IMR-90 (cell line): ENCODE data around the gene CYP11A1. TPM values are rescaled to one million over a fixed set of nuclear protein-coding genes. Genes with fewer than 3 reads are reported as not detected.

Experiments
- ATAC-seq: fragments of 200-7000 bp; cut with Tn5 transposase; 2 replicates; pipeline ENCODE4 v1.9.1; 2020; ENCODE audit warnings: low read depth, mild to moderate bottlenecking, moderate library complexity
- BruUV-seq: library from RNA; stranded (reverse); fragments of 400-500 nt; replicated peaks from 2 replicates; lab custom pipeline; 2021; lab: Mats Ljungman, UMichigan
- CTCF ChIA-PET: fragments of 300-600 bp; formaldehyde crosslinking; extraction: SDS; loops from one replicate; lab custom pipeline; 2021; ENCODE audit warnings: antibody characterized with exemption; lab: Yijun Ruan, JAX
- POLR2A ChIA-PET: fragments of 300-600 bp; sonication (Branson Sonifier 250); formaldehyde crosslinking; loops from one replicate; lab custom pipeline; 2022; ENCODE audit warnings: antibody characterized with exemption; ENCODE audit not compliant: unreplicated experiment; lab: Charles Lee
- DNase-seq: peaks from one replicate; pipeline ENCODE4 v3.0.0; 2013
- H2AFZ ChIP-seq: replicated peaks from 2 replicates; pipeline ENCODE3; 2013; ENCODE audit warnings: low read length, mild to moderate bottlenecking; ENCODE audit not compliant: poor library complexity
- H2AK5ac ChIP-seq: 2 replicates; pipeline ENCODE4 v1.6.1; 2013; ENCODE audit warnings: low read depth, low read length, inconsistent platforms
- H2AK9ac ChIP-seq: replicated peaks from 2 replicates; pipeline ENCODE3; 2013; ENCODE audit warnings: mild to moderate bottlenecking, low read depth, low read length, moderate library complexity; ENCODE audit not compliant: poor library complexity
- H2BK120ac ChIP-seq: 2 replicates; pipeline ENCODE4 v1.6.1; 2013; ENCODE audit warnings: low read depth, low read length, inconsistent platforms
- H2BK15ac ChIP-seq: 3 replicates; pipeline ENCODE4 v1.6.1; 2013; ENCODE audit warnings: low read depth, low read length, inconsistent platforms
- H2BK20ac ChIP-seq: 2 replicates; pipeline ENCODE4 v1.6.1; 2013; ENCODE audit warnings: low read depth, mild to moderate bottlenecking, inconsistent platforms, low read length, moderate library complexity
- H2BK5ac ChIP-seq: 2 replicates; pipeline ENCODE4 v1.6.1; 2013; ENCODE audit warnings: mild to moderate bottlenecking, low read depth, low read length, inconsistent platforms; ENCODE audit not compliant: poor library complexity, severe bottlenecking
- H3K14ac ChIP-seq: replicated peaks from 2 replicates; pipeline ENCODE4 v1.6.1; 2013; ENCODE audit warnings: low read depth, low read length, inconsistent platforms
- H3K18ac ChIP-seq: 2 replicates; pipeline ENCODE4 v1.6.1; 2013; ENCODE audit warnings: low read depth, low read length, control low read depth
- H3K23ac ChIP-seq: 2 replicates; pipeline ENCODE4 v1.6.1; 2013; ENCODE audit warnings: low read depth, low read length, inconsistent platforms
- H3K27ac ChIP-seq: 2 replicates; pipeline ENCODE4 v1.5.1; 2013; ENCODE audit warnings: mild to moderate bottlenecking, control low read depth, low read length; ENCODE audit not compliant: insufficient read depth
- H3K27me3 ChIP-seq: 2 replicates; pipeline ENCODE4 v1.6.1; 2013; ENCODE audit warnings: low read length; ENCODE audit not compliant: control insufficient read depth, insufficient read depth
- H3K36me3 ChIP-seq: 2 replicates; pipeline ENCODE4 v1.6.1; 2013; ENCODE audit warnings: low read length, mixed read lengths; ENCODE audit not compliant: control insufficient read depth, insufficient read depth
- H3K4ac ChIP-seq: 2 replicates; pipeline ENCODE4 v1.6.1; 2013; ENCODE audit warnings: low read depth, low read length, inconsistent platforms
- H3K4me1 ChIP-seq: 2 replicates; pipeline ENCODE4 v1.6.1; 2013; ENCODE audit warnings: low read length, mixed read lengths; ENCODE audit not compliant: control insufficient read depth, insufficient read depth
- H3K4me2 ChIP-seq: 2 replicates; pipeline ENCODE4 v1.6.1; 2013; ENCODE audit warnings: low read depth, mild to moderate bottlenecking, control low read depth, low read length, moderate library complexity
- H3K4me3 ChIP-seq: 2 replicates; pipeline ENCODE4 v1.5.1; 2013; ENCODE audit warnings: low read depth, mild to moderate bottlenecking, control low read depth, low read length, moderate library complexity; ENCODE audit not compliant: insufficient read depth
- H3K56ac ChIP-seq: 2 replicates; pipeline ENCODE4 v1.6.1; 2013; ENCODE audit warnings: low read length, inconsistent platforms; ENCODE audit not compliant: insufficient read depth; ENCODE audit errors: extremely low read depth
- H3K79me1 ChIP-seq, 2 experiments: 2 replicates each; pipeline ENCODE4 v1.6.1; 2013; ENCODE audit warnings: low read length in 2 of 2, inconsistent platforms in 1 of 2, low read depth in 1 of 2
- H3K9ac ChIP-seq: 2 replicates; pipeline ENCODE4 v1.6.1; 2013; ENCODE audit warnings: low read depth, low read length, control low read depth
- H3K9me1 ChIP-seq: 2 replicates; pipeline ENCODE4 v1.6.1; 2013; ENCODE audit warnings: low read length, inconsistent platforms; ENCODE audit not compliant: insufficient read depth
- H3K9me3 ChIP-seq: 2 replicates; pipeline ENCODE4 v1.6.1; 2013; ENCODE audit warnings: low read length; ENCODE audit not compliant: control insufficient read depth, insufficient read depth
- H4K20me1 ChIP-seq: 2 replicates; pipeline ENCODE4 v1.6.1; 2013; ENCODE audit warnings: low read length, inconsistent platforms; ENCODE audit not compliant: insufficient read depth
- H4K5ac ChIP-seq: 2 replicates; pipeline ENCODE4 v1.6.1; 2013; ENCODE audit warnings: mild to moderate bottlenecking, low read depth, low read length, control low read depth
- H4K8ac ChIP-seq, 2 experiments: 2 replicates each; pipeline ENCODE4 v1.6.1; 2013; ENCODE audit warnings: low read depth in 2 of 2, low read length in 2 of 2, control low read depth in 1 of 2, inconsistent platforms in 1 of 2
- H4K91ac ChIP-seq: 2 replicates; pipeline ENCODE4 v1.6.1; 2013; ENCODE audit warnings: low read depth, low read length, inconsistent platforms; ENCODE audit not compliant: insufficient read depth
- BHLHE40 ChIP-seq: fragments of 150-350 bp; IDR thresholded peaks from 2 replicates; pipeline ENCODE4 v1.6.1; 2016; ENCODE audit warnings: mild to moderate bottlenecking, low read depth, low read length
- CTCF ChIP-seq: conservative IDR thresholded peaks from 2 replicates; pipeline ENCODE4 v1.5.1; 2012; ENCODE audit warnings: mild to moderate bottlenecking, low read depth, low read length, improper control_type of control experiment
- MAFK ChIP-seq: IDR thresholded peaks from 2 replicates; pipeline ENCODE4 v1.6.1; 2012; ENCODE audit warnings: low read depth, low read length, improper control_type of control experiment
- MXI1 ChIP-seq: IDR thresholded peaks from 2 replicates; pipeline ENCODE4 v1.6.1; 2012; ENCODE audit warnings: low read depth, mild to moderate bottlenecking, low read length, moderate library complexity, borderline replicate concordance
- NFE2L2 ChIP-seq: fragments of 150-350 bp; IDR thresholded peaks from 2 replicates; pipeline ENCODE4 v1.6.1; 2016; ENCODE audit warnings: low read depth, mild to moderate bottlenecking, low read length
- RAD21 ChIP-seq: IDR thresholded peaks from 2 replicates; pipeline ENCODE4 v1.6.1; 2012; ENCODE audit warnings: low read length, improper control_type of control experiment
- RFX5 ChIP-seq: IDR thresholded peaks from 2 replicates; pipeline ENCODE4 v1.8.0; 2012; ENCODE audit warnings: low read depth, mild to moderate bottlenecking, low read length, moderate library complexity
- SMC3 ChIP-seq: fragments of 150-350 bp; IDR thresholded peaks from 2 replicates; pipeline ENCODE4 v1.6.1; 2016; ENCODE audit warnings: low read depth, mild to moderate bottlenecking, antibody characterized with exemption, low read length, moderate library complexity
- USF2 ChIP-seq: fragments of 150-350 bp; IDR thresholded peaks from 2 replicates; pipeline ENCODE4 v1.6.1; 2017; ENCODE audit warnings: mild to moderate bottlenecking, antibody characterized with exemption, low read length, low read depth
- WGBS, 2 experiments: methylation state at CpG; one replicate each; pipeline versions ENCODE4 v1.1.5 to v1.1.7; 2013; ENCODE audit warnings: missing lambda C conversion rate in 2 of 2; ENCODE audit not compliant: insufficient read length in 1 of 2; ENCODE audit errors: extremely low coverage in 2 of 2; 5-methylcytosine and 5-hydroxymethylcytosine counted together
- dilution Hi-C: fragments of 300-500 bp; cut with HindIII; formaldehyde crosslinking; loops from one replicate; pipeline ENCODE4 v1.14.3; 2018; ENCODE audit warnings: low sequenced_read_pairs; ENCODE audit not compliant: unreplicated experiment
- in situ Hi-C: fragments of 300-500 bp; cut with MboI; formaldehyde crosslinking; loops from 3 replicates; pipeline ENCODE4 v1.14.3; 2019; ENCODE audit warnings: low sequenced_read_pairs, inconsistent platforms, mixed read lengths
- intact Hi-C: fragments of 100-400 bp; cut with micrococcal nuclease; formaldehyde crosslinking; loops from 2 replicates; pipeline ENCODE4 v1.10.0; 2022
- polyA plus RNA-seq, 3 experiments: library from polyadenylated mRNA; depleted of rRNA; stranded (reverse); fragments of >200 nt; gene quantifications; 2 replicates each; pipeline ENCODE4 v1.2.3, GENCODE V29; 2012; ENCODE audit warnings: low replicate concordance in 1 of 3
- total RNA-seq: library from RNA; depleted of rRNA; stranded (reverse); fragments of >200 nt; gene quantifications from 2 replicates; pipeline ENCODE4 v1.2.3, GENCODE V29; 2012
- TF ChIP-seq, protein P1 (sequence below): fragments of 150-350 bp; IDR thresholded peaks from 2 replicates; pipeline ENCODE4 v1.6.1; 2016; ENCODE audit warnings: low read depth, mild to moderate bottlenecking, low read length, moderate library complexity, borderline replicate concordance

Gene CYP11A1
- total and polyA plus RNA-seq, 2 of the 4 experiments (the other 2 are of a cell fraction): 0.18 to 0.50 TPM

GRCh38 chr15:74347757-74348250, 19.6 kb downstream of the CYP11A1 start:
- no peak overlapping the region for H3K4me3 ChIP-seq
- no peak overlapping the region for H3K4me2 ChIP-seq
- in situ Hi-C loops: no loop called here
- no peak overlapping the region for H4K5ac ChIP-seq
- H3K27me3 ChIP-seq: peaks cover 34% of the 10 kb centered on the region
- H4K20me1 ChIP-seq: no peaks in the 10 kb centered on the region
- H2BK5ac ChIP-seq: no peak overlapping the region
- H2BK120ac ChIP-seq: no peak overlapping the region
- DNase-seq (no peak), ATAC-seq (no peak)
- dilution Hi-C loops: no loop called here
- H3K56ac ChIP-seq: no peak overlapping the region
- no peaks in the 10 kb centered on the region for H3K9me1 ChIP-seq
- no peaks in the 10 kb centered on the region; the same call in 1 of the 2 replicates for H3K4me1 ChIP-seq
- H2BK15ac ChIP-seq: no peak overlapping the region
- no peak overlapping the region for H3K14ac ChIP-seq
- H2AK5ac ChIP-seq: no peak overlapping the region
- H4K8ac ChIP-seq: no peak overlapping the region
- no peak overlapping the region for H3K23ac ChIP-seq
- no peak overlapping the region for H3K9ac ChIP-seq
- WGBS, 2 experiments: 70% methylated on average over 3 of the region's 13 CpGs; no CpG with 5 or more reads in 1 of the 2 experiments
- no peak overlapping the region for H3K4ac ChIP-seq
- intact Hi-C loops: no loop called here
- ChIA-PET POLR2A (no interaction called here), CTCF (no interaction called here)
- no peaks in the 10 kb centered on the region for H3K9me3 ChIP-seq
- H2BK20ac ChIP-seq: no peak overlapping the region
- no peak for TF ChIP-seq RAD21
- TF ChIP-seq BHLHE40: no peak
- no peak for TF ChIP-seq USF2
- TF ChIP-seq NFE2L2: no peak
- no peak for TF ChIP-seq MAFK
- TF ChIP-seq SMC3: no peak
- no peak for TF ChIP-seq MXI1
- TF ChIP-seq, protein P1, sequence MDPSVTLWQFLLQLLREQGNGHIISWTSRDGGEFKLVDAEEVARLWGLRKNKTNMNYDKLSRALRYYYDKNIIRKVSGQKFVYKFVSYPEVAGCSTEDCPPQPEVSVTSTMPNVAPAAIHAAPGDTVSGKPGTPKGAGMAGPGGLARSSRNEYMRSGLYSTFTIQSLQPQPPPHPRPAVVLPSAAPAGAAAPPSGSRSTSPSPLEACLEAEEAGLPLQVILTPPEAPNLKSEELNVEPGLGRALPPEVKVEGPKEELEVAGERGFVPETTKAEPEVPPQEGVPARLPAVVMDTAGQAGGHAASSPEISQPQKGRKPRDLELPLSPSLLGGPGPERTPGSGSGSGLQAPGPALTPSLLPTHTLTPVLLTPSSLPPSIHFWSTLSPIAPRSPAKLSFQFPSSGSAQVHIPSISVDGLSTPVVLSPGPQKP: no peak
- TF ChIP-seq CTCF: no peak
- TF ChIP-seq RFX5: no peak
- H3K27ac ChIP-seq: no peak overlapping the region
- H4K91ac ChIP-seq: no peak overlapping the region
- no peaks in the 10 kb centered on the region for H3K79me1 ChIP-seq
- BruUV-seq: no TSS peak
- no peak overlapping the region for H2AK9ac ChIP-seq
- H3K36me3 ChIP-seq: no peaks in the 10 kb centered on the region
- no peak overlapping the region for H2AFZ ChIP-seq
- H3K18ac ChIP-seq: no peak overlapping the region
